Fibroblast of the aortic adventitia (primary cell): ENCODE data around the gene MS4A15. TPM values are rescaled to one million over a fixed set of nuclear protein-coding genes. Genes with fewer than 3 reads are reported as not detected.

Experiments used
- DNase-seq: peaks from one replicate; pipeline ENCODE4 v3.0.0-alpha.2; 2010; ENCODE audit warnings: low read depth
- H3K4me3 ChIP-seq: 2 replicates; pipeline ENCODE4 v1.5.1; 2011; ENCODE audit warnings: low read depth, mild to moderate bottlenecking, control low read depth, low read length, moderate library complexity
- total RNA-seq: library from RNA; depleted of rRNA; stranded (reverse); fragments of >200 nt; gene quantifications from 2 replicates; pipeline ENCODE4 v1.2.3, GENCODE V29; 2012; ENCODE audit warnings: low replicate concordance
- TF ChIP-seq, protein P1 (sequence below): IDR thresholded peaks from 2 replicates; pipeline ENCODE4 v1.5.1; 2011; ENCODE audit warnings: mild to moderate bottlenecking, low read length, control low read depth, inconsistent platforms; ENCODE audit not compliant: insufficient read depth

Gene MS4A15
- total RNA-seq, 1 donor: not detected

DNA sequence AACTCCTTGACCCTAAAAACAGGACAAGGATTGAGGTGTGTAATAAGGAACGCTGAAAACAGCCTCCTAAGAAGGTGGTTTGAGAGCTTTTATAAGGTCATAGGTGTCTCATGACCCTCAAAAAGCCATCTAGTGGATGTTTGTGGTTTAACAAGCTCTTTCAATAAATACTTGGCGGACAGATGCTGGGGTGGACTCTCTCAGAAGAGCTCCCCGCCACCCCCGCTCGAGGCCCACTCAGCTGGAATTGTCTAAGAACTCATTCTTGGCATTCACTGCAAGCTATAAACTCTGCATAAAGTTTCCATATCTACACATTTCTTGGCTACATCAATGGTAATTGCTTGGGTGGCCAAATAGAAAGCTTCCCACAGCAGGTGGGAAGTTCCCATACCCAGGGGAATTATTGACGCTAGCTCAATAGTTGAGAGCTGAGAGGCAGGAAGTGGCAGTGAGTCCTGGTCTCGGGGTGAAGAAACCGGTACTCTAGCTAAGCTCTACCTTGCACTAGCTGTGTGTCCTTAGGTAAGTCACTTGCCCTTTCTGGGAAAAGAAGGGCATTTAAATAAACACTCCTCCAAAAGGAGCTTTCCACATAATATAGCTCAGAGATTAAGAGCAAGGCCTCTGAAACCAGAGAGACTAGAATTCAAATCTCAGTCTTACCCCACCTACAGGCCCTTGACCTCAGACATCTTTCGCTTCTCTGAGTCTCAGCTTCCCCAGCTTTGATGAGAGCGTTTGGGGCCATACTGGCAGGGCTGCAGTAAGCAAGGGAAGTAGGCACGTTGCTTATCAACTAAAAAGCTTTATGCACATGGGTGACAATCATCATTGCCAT lies 6.4 kb downstream of the MS4A15 start:
- no peak overlapping the region for H3K4me3 ChIP-seq
- TF ChIP-seq, protein P1, sequence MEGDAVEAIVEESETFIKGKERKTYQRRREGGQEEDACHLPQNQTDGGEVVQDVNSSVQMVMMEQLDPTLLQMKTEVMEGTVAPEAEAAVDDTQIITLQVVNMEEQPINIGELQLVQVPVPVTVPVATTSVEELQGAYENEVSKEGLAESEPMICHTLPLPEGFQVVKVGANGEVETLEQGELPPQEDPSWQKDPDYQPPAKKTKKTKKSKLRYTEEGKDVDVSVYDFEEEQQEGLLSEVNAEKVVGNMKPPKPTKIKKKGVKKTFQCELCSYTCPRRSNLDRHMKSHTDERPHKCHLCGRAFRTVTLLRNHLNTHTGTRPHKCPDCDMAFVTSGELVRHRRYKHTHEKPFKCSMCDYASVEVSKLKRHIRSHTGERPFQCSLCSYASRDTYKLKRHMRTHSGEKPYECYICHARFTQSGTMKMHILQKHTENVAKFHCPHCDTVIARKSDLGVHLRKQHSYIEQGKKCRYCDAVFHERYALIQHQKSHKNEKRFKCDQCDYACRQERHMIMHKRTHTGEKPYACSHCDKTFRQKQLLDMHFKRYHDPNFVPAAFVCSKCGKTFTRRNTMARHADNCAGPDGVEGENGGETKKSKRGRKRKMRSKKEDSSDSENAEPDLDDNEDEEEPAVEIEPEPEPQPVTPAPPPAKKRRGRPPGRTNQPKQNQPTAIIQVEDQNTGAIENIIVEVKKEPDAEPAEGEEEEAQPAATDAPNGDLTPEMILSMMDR: peak; percentile 27
- no peak for DNase-seq

DNA sequence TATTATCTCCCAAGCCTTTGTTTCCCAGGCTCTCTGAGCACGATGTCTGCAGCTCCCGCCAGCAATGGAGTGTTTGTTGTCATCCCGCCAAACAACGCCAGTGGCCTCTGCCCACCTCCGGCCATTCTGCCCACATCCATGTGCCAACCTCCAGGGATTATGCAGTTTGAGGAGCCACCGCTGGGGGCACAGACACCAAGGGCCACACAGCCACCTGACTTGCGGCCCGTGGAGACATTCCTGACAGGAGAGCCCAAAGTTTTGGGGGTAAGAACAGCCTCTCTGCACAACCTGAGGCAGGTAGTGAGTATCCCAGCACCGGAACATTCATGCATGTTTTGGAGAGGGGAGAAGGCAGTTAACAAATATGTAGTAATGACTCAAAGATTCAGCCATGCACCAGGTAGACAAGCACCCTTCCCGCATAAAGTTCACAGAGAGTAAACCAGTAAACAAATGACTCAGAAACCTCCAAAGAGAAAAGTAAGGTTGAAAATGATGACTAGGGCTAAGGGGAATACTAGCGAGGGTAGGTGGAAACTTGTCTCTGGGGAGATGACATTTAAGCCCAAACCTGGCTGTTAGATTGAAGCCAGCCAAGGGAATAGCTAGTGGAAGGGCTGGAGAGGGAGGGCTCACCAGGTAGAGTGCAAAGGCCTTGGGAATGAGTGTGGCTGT lies 7.2 kb downstream of the MS4A15 start:
- no peak for DNase-seq
- TF ChIP-seq, protein P1: no peak
- H3K4me3 ChIP-seq: no peak overlapping the region

DNA sequence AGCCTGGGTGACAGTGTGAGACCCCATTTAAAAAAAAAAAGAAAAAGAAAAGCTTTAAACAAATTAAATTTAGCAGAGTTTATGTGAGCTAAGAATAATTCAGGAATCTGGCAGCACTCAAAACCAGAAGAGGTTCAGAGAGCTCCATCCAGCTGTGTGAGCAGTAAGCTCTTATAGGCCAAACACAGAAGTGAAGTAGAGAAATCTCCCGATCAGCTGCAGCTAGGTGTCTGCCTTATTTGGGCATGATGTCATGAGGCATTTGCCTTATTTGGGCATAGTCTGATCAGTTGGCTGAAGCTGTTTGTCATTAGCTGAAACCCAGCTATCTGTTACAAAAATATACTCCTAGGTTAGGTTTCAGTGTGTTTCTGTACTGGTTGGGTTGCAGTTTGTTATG lies 8.2 kb downstream of the MS4A15 start:
- no peak overlapping the region for H3K4me3 ChIP-seq
- TF ChIP-seq, protein P1: no peak
- DNase-seq: no peak

DNA sequence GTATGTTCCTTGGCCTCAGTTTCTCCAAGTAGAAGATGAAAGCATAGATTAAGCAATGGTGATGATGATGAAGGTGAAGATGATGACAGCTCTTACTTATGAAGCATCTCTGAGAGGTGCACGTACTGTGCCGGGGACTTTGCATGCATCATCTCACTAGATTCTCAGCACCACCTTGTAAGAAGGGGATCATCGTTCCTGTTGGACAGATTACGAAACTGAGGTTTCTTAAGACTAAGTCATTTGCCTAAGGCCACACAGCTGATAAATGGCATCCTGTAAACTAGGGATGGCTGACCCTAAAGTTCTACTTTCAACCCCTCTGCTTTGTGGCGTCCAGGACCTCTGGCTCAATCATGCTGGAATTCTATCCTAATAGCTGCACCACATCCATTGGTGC lies 8.7 kb downstream of the MS4A15 start:
- DNase-seq: no peak
- TF ChIP-seq, protein P1: no peak
- no peak overlapping the region for H3K4me3 ChIP-seq

DNA sequence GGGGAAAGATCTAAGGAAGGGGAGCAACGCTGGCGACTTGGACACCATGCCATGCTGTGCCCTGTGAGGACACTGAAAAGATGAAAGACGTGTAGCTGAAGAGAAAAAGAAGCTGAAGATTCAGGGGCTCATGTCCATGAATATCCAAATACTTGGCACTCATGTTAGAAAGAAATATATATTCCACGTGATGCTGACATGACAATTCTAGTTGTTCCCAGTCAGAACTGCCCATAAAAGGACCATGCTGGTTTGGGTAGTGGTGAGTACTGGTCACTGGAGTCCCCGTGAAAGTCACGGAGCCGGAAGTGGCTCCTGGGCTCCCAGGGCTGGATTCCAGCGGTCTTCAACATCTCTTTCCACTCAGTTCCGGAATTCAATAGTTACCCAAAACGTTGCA lies 9.9 kb downstream of the MS4A15 start:
- TF ChIP-seq, protein P1: no peak
- H3K4me3 ChIP-seq: no peak overlapping the region
- no peak for DNase-seq

GRCh38 chr11:60767388-60767811 lies 10.7 kb downstream of the MS4A15 start:
- DNase-seq: no peak
- H3K4me3 ChIP-seq: no peak overlapping the region
- TF ChIP-seq, protein P1: peak; percentile 23
